HepG2 (cell line): Measurements from ENCODE around the gene KLF13. TPM values are rescaled to one million over a fixed set of nuclear protein-coding genes. Genes with fewer than 3 reads are reported as not detected.
A peak's percentile ranks its signal among the peaks of the same experiment; 100 is the strongest.

Experiments
- ATAC-seq: fragments of 200-7000 bp; cut with Tn5 transposase; 3 replicates; pipeline ENCODE4 v1.9.1; 2020; ENCODE audit warnings: mild to moderate bottlenecking, moderate library complexity
- BruUV-seq: library from RNA; stranded (reverse); fragments of 400-500 nt; replicated peaks from 2 replicates; lab custom pipeline; 2021; lab: Mats Ljungman, UMichigan
- CTCF ChIA-PET: fragments of 300-600 bp; formaldehyde crosslinking; extraction: SDS; loops from one replicate; lab custom pipeline; 2021; ENCODE audit warnings: low total read pairs, inconsistent platforms, low intra/inter-chr PET ratio; lab: Yijun Ruan, JAX
- POLR2A ChIA-PET: fragments of 350-600 bp; sonication (Branson Sonifier 250); formaldehyde crosslinking; loops from one replicate; lab custom pipeline; 2020; ENCODE audit warnings: antibody characterized with exemption, inconsistent platforms; lab: Yijun Ruan, JAX
- DNase-seq: peaks from one replicate; pipeline ENCODE4 v3.0.0-alpha.2; 2015; ENCODE audit warnings: low spot score
- FAIRE-seq: peaks from 3 replicates; lab custom pipeline; 2011; peaks lifted over from hg19 to GRCh38; lab: Jason Lieb, UNC
- H2AFZ ChIP-seq: one replicate; pipeline ENCODE4 v1.6.1; 2011; ENCODE audit warnings: low read length, inconsistent platforms
- H3K27ac ChIP-seq: fragments of 300-600 bp; 3 replicates; pipeline ENCODE4 v1.8.0; 2011; ENCODE audit warnings: mixed run types, mild to moderate bottlenecking, mixed read lengths, low read length, inconsistent platforms; ENCODE audit not compliant: insufficient read depth; ENCODE audit errors: extremely low read length
- H3K27me3 ChIP-seq, 2 experiments: fragments of 200-600 bp in 1 of 2; 2 replicates in 1 of 2; 3 replicates in 1 of 2; pipeline versions ENCODE4 v1.6.0 to v1.8.0; 2011; ENCODE audit warnings: low read length in 2 of 2, mild to moderate bottlenecking in 2 of 2, moderate library complexity in 2 of 2, inconsistent platforms in 1 of 2; ENCODE audit not compliant: insufficient read depth in 2 of 2, control insufficient read depth in 1 of 2
- H3K36me3 ChIP-seq, 2 experiments: fragments of 200-600 bp in 1 of 2; replicated peaks in 1 of 2; 2 replicates in 1 of 2; 3 replicates in 1 of 2; pipeline versions ENCODE4 v1.5.1 to v1.8.0; 2011; ENCODE audit warnings: low read length in 2 of 2, inconsistent platforms in 1 of 2; ENCODE audit not compliant: insufficient read depth in 2 of 2, control insufficient read depth in 1 of 2
- H3K4me1 ChIP-seq: 2 replicates; pipeline ENCODE4 v1.5.1; 2012; ENCODE audit warnings: low read length, inconsistent platforms; ENCODE audit not compliant: insufficient read depth
- H3K4me2 ChIP-seq: 2 replicates; pipeline ENCODE4 v1.6.0; 2011; ENCODE audit warnings: low read depth, low read length, inconsistent platforms
- H3K4me3 ChIP-seq, 3 experiments: fragments of 200-600 bp in 1 of 3; sonication (generic), shearing (Covaris generic) in 1 of 3; replicated peaks in 1 of 3; 2 replicates each; pipeline ENCODE4 v1.5.1; 2011 to 2016; ENCODE audit warnings: low read length in 3 of 3, inconsistent platforms in 2 of 3, low read depth in 2 of 3, mild to moderate bottlenecking in 2 of 3, control low read depth in 1 of 3, mixed read lengths in 1 of 3; ENCODE audit not compliant: insufficient read depth in 1 of 3
- H3K79me2 ChIP-seq: one replicate; pipeline ENCODE4 v1.6.1; 2011; ENCODE audit warnings: low read length, inconsistent platforms; ENCODE audit not compliant: insufficient read depth
- H3K9ac ChIP-seq: 2 replicates; pipeline ENCODE4 v1.6.0; 2011; ENCODE audit warnings: mild to moderate bottlenecking, low read depth, low read length, inconsistent platforms; ENCODE audit not compliant: insufficient read depth
- H3K9me3 ChIP-seq: 2 replicates; pipeline ENCODE4 v1.5.1; 2012; ENCODE audit warnings: mild to moderate bottlenecking, low read length
- H4K20me1 ChIP-seq: 2 replicates; pipeline ENCODE4 v1.6.0; 2011; ENCODE audit warnings: inconsistent platforms, mild to moderate bottlenecking, low read length, moderate library complexity; ENCODE audit not compliant: insufficient read depth
- ARNT ChIP-seq: fragments of 450-650 bp; IDR thresholded peaks from 2 replicates; pipeline ENCODE4 v1.6.1; 2017
- DR1 ChIP-seq: sonication (generic); formaldehyde crosslinking; IDR thresholded peaks from 2 replicates; pipeline ENCODE4 v1.8.0; 2021; ENCODE audit warnings: mild to moderate bottlenecking, missing genetic modification reagents, inconsistent platforms
- ZNF121 ChIP-seq: sonication (generic); formaldehyde crosslinking; IDR thresholded peaks from 2 replicates; pipeline ENCODE4 v1.5.0; 2020; ENCODE audit warnings: mild to moderate bottlenecking, missing genetic modification reagents
- ZNF382 ChIP-seq: sonication (generic); formaldehyde crosslinking; IDR thresholded peaks from 2 replicates; pipeline ENCODE4 v1.5.0; 2020; ENCODE audit warnings: missing genetic modification reagents, mild to moderate bottlenecking, borderline replicate concordance
- ZNF570 ChIP-seq: sonication (generic); formaldehyde crosslinking; IDR thresholded peaks from 2 replicates; pipeline ENCODE4 v1.4.0; 2020; ENCODE audit warnings: mild to moderate bottlenecking, missing genetic modification reagents, borderline replicate concordance
- ZNF687 ChIP-seq: sonication (generic); formaldehyde crosslinking; IDR thresholded peaks from 2 replicates; pipeline ENCODE4 v1.5.1; 2020; ENCODE audit warnings: mild to moderate bottlenecking, missing genetic modification reagents, moderate library complexity
- WGBS: methylation state at CpG from one replicate; pipeline ENCODE4 v1.1.6; 2017; ENCODE audit warnings: low lambda C conversion rate; 5-methylcytosine and 5-hydroxymethylcytosine counted together
- in situ Hi-C: cut with HindIII; loops from 2 replicates; pipeline ENCODE4 v1.10.0; 2017; ENCODE audit warnings: low pct_unique_long_range_greater_than_20kb; ENCODE audit not compliant: extremely low pct_ligation_motif_present
- intact Hi-C: fragments of 100-400 bp; cut with micrococcal nuclease; formaldehyde crosslinking; loops from one replicate; pipeline ENCODE4 v1.10.0; 2022; ENCODE audit not compliant: unreplicated experiment
- polyA plus RNA-seq, 8 experiments: library from polyadenylated mRNA; depleted of rRNA in 3 of 8; stranded (reverse) in 7 of 8; unstranded in 1 of 8; fragments of >200 nt; fragmentation: Illumina TruSeq in 4 of 8; extraction: Trizol in 4 of 8; gene quantifications; 2 replicates each; pipeline versions ENCODE4 v1.2.1 to v1.2.3, GENCODE V29; 2011 to 2016; ENCODE audit warnings: low read depth in 4 of 8, missing spikeins in 1 of 8, mixed read lengths in 1 of 8; ENCODE audit not compliant: insufficient read depth in 1 of 8
- total RNA-seq, 5 experiments: library from RNA; depleted of rRNA; stranded (reverse); fragments of >200 nt; fragmentation: Illumina TruSeq; extraction: Trizol; gene quantifications; 2 replicates each; pipeline ENCODE4 v1.2.3, GENCODE V29; 2016; ENCODE audit warnings: low read depth in 1 of 5

Gene KLF13
- total and polyA plus RNA-seq, 2 of the 13 experiments (the other 11 are each of a cell fraction or from before 2014, with no cell fraction given) = 16.8 to 25.1 TPM

- intact Hi-C loops (no loop called here), in situ Hi-C loops (no loop called here)
- H3K9ac ChIP-seq = no peak overlapping the region
- no peak overlapping the region for H3K4me2 ChIP-seq
- H4K20me1 ChIP-seq = no peaks in the 10 kb centered on the region
- H3K36me3 ChIP-seq = no peaks in the 10 kb centered on the region
- TF ChIP-seq ZNF382 (CRISPR knock-in tag) (no peak), ZNF121 (CRISPR knock-in tag) (no peak), ZNF570 (no peak), DR1 (CRISPR knock-in tag) (no peak), ARNT (no peak), ZNF687 (CRISPR knock-in tag) (peak; percentile 23; the same call in 1 of the 2 replicates)
- DNase-seq (no peak), ATAC-seq (no peak), FAIRE-seq (no peak)
- no peaks in the 10 kb centered on the region for H3K9me3 ChIP-seq
- ChIA-PET CTCF (no interaction called here), POLR2A (interaction anchor here (0.9 to 1.4 kb wide), 2 partner anchors 42 to 92 kb away, joined by 3 to 4 read pairs; no protein-coding TSS in a partner anchor)
- no peak overlapping the region for H3K27ac ChIP-seq
- WGBS = 64% methylated on average over 19 of the region's 20 CpGs
- no peak overlapping the region for H2AFZ ChIP-seq
- H3K4me3 ChIP-seq = no peak overlapping the region
- H3K27me3 ChIP-seq = no peaks in the 10 kb centered on the region
- H3K4me1 ChIP-seq = peaks cover 54% of the 10 kb centered on the region
- BruUV-seq = no TSS peak
- no peaks in the 10 kb centered on the region for H3K79me2 ChIP-seq
Observed at GRCh38 chr15:31307270-31308184, 19.1 kb upstream of the KLF13 start.
